BLaER1 treated with 17β-estradiol and CSF1 and Interleukin-3, amounts not matched to agents 10 nM and 100 nM (cell line): ENCODE data around the gene ASXL2.
"Not testable (repeated sequence)": the region's sequence is repeated elsewhere in the genome, so short reads cannot be mapped to it uniquely, and the experiment has no call there.

Experiments used
- H3K27ac ChIP-seq, 11 experiments: shearing (Covaris generic); formaldehyde crosslinking; 2 replicates each; pipeline ENCODE4 v1.8.1; 2022
- H3K27me3 ChIP-seq, 11 experiments: shearing (Covaris generic); formaldehyde crosslinking; 2 replicates each; pipeline ENCODE4 v1.8.1; 2022
- H3K36me3 ChIP-seq, 11 experiments: shearing (Covaris generic); formaldehyde crosslinking; 2 replicates each; pipeline ENCODE4 v1.8.1; 2022
- H3K4me1 ChIP-seq, 10 experiments: shearing (Covaris generic); formaldehyde crosslinking; 2 replicates each; pipeline ENCODE4 v1.8.1; 2022
- H3K4me2 ChIP-seq, 11 experiments: shearing (Covaris generic); formaldehyde crosslinking; 2 replicates each; pipeline ENCODE4 v1.8.1; 2022
- H3K4me3 ChIP-seq, 10 experiments: shearing (Covaris generic); formaldehyde crosslinking; 2 replicates each; pipeline ENCODE4 v1.8.1; 2022
- H3K9ac ChIP-seq, 11 experiments: shearing (Covaris generic); formaldehyde crosslinking; 2 replicates each; pipeline ENCODE4 v1.8.1; 2022
- H3K9me3 ChIP-seq, 11 experiments: shearing (Covaris generic); formaldehyde crosslinking; replicated peaks in 1 of 11; 2 replicates each; pipeline ENCODE4 v1.8.1; 2022
- H4K20me1 ChIP-seq, 11 experiments: shearing (Covaris generic); formaldehyde crosslinking; 2 replicates each; pipeline ENCODE4 v1.8.1; 2022
- Cebpa-rat ChIP-seq, 11 experiments: shearing (Covaris generic); IDR thresholded peaks; 2 replicates each; pipeline ENCODE4 v1.8.1; 2022

The ASXL2 gene

DNA sequence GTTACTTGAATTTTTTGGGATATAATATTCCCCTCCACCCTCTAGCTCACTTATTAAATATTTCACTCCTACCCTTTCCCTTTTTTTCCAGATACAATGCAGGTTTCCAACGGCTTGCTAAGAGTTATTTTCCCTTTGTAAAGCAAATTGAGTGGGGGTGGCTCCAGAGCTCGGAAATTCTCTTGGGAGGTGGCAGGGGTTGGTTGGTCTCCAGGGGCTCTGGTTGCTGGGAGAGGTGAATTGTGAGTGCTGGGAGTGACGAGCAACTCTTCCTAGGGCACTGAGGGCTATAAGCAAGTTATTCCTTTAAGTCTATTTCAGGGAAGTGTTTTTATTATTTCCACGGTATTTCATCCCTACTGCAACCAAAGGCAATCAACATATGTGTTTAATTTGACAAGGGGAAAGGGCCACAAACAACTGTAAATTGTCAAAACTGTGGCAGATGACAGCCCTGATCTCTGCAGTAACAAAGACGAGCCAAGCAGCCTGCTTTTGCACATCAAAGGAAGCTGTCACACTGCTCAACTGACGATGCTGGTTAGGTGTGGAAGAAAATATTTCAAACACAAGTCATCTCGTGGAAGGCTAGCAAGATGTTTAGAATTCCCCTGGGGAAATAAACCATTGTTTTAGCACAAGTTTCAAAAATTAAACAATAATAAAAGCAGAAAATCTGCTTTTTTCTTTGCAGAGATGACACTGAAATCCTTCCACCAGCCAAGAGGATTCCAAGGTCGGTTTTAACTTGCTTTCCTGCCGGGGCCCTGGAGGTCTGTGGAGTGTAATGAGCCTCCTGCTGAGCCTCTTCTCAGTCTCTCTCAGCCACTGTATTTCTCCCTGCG is 34.8 kb upstream of the ASXL2 start:
- Histone ChIP-seq H3K36me3 (no peaks in the 10 kb centered on the region), H3K4me1 (peaks cover 0 to 30% (median 19%) of the 10 kb centered on the region in 10 experiments; a peak in 13 of 20 replicates), H3K9ac (no peak overlapping the region), H3K4me2 (peak overlapping the region in 6 of 11 experiments; percentile 8 to 55 (median 35); a peak in 13 of 22 replicates), H4K20me1 (no peaks in the 10 kb centered on the region), H3K4me3 (no peak overlapping the region), H3K27ac (no peak overlapping the region), H3K27me3 (no peaks in the 10 kb centered on the region), H3K9me3 (peaks cover 0 to 17% (median 4%) of the 10 kb centered on the region in 11 experiments; a peak in 11 of 22 replicates)
- no peak for TF ChIP-seq Cebpa-rat (IDR thresholded peaks at IDR 0.05)

DNA sequence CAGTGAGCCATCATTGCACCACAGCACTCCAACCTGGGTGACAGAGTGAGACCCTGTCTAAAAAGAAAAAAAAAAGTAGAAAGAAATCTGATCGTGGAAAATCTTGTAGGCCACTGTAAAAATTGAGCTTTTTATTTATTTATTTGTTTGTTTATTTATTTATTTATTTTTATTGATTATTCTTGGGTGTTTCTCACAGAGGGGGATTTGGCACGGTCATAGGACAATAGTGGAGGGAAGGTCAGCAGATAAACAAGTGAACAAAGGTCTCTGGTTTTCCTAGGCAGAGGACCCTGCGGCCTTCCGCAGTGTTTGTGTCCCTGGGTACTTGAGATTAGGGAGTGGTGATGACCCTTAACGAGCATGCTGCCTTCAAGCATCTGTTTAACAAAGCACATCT is 31.3 kb upstream of the ASXL2 start:
- H3K4me2 ChIP-seq, H3K27me3 ChIP-seq, H3K9ac ChIP-seq, H4K20me1 ChIP-seq, H3K36me3 ChIP-seq, H3K4me3 ChIP-seq, H3K27ac ChIP-seq: not testable (repeated sequence)
- peaks cover 0 to 13% (median 7%) of the 10 kb centered on the region in 10 experiments; a peak in 10 of 20 replicates for H3K4me1 ChIP-seq
- H3K9me3 ChIP-seq = peaks cover 0 to 12% (median 3%) of the 10 kb centered on the region in 11 experiments; a peak in 5 of 22 replicates

DNA sequence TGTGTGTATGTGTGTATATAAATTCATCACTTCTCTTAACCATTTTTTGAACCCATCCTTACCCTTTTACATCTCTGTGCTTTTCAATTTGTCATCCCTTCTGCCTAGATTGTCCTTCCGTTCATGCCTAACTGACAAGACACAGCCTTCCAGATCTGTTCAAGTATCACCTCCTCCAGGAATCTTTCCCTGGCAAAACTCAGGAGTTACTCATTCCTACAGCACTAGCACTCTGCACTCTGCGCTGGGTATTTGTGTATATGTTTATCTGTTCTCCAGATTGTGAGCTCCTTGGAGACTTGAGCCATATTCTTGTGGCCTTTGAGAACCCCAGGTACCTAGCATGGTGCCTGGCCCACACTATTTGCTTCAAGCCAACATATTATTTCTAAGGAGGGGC is 26.8 kb upstream of the ASXL2 start:
- no peaks in the 10 kb centered on the region for H3K27me3 ChIP-seq
- H3K4me3 ChIP-seq = no peak overlapping the region
- H3K27ac ChIP-seq = no peak overlapping the region
- peaks cover 0 to 9% (median 0%) of the 10 kb centered on the region in 11 experiments; a peak in 3 of 22 replicates for H3K9me3 ChIP-seq
- no peak overlapping the region for H3K9ac ChIP-seq
- H4K20me1 ChIP-seq = no peaks in the 10 kb centered on the region
- no peaks in the 10 kb centered on the region for H3K4me1 ChIP-seq
- TF ChIP-seq Cebpa-rat (IDR thresholded peaks at IDR 0.05) = no peak
- H3K4me2 ChIP-seq = no peak overlapping the region
- H3K36me3 ChIP-seq = no peaks in the 10 kb centered on the region

DNA sequence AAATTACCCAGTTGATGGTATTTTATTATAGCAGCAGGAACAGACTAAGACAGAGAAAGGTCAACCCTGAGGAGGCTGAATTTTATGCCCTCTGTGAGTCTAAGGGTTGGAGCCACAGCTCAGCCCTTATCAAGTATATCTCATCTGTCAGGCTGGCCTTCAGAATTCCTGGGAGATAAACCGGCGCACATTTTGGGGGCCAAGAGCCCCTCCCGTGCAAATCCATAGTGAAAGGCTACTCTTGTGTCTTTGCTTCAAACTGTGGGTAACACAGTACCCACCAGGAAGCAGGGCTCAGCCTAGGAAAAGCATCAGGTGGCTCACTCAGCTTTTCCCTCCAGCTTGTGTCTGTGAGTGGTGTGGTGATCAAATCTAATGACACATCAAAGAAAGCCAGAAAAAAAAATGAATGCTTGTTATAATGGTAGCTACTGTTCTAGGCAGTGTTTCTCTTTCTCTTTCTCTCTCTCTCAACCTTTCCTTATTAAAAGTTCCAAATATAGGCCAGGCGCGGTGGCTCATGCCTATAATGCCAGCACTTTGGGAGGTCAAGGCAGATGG is 25.0 kb upstream of the ASXL2 start:
- no peak overlapping the region for H3K9ac ChIP-seq
- no peaks in the 10 kb centered on the region for H3K27me3 ChIP-seq

DNA sequence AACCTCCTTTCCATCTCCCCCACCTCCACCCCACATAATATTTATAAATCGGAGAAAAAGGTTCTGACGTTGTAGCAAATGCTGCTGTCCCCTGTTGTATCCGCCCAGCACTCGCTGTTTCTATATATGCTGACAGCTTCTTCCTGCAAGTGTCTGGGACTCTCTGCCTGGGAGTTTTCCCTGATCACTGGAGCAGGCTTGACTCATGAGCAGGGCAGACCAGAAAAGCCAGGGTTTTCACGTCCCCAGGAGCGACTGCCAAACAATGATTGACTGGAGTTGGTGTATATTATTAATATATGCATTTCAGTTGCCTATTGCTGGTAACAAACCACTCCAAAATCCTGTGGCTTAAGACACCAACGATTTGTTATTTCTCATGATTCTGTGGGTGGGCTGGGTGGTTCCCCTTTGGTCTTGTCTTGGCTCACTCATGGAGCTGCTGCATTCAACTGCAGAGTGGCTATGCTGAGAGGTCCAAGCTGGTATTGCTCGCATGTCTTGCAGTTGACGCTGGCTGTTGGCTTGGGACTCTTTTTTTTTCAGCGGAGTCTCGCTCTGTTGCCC is 21.2 kb upstream of the ASXL2 start:
- H3K9me3 ChIP-seq = peaks cover 0 to 9% (median 0%) of the 10 kb centered on the region in 11 experiments; a peak in 2 of 22 replicates
- no peak overlapping the region for H3K9ac ChIP-seq
- no peak overlapping the region for H3K4me3 ChIP-seq
- no peak overlapping the region for H3K4me2 ChIP-seq
- H3K4me1 ChIP-seq = peaks cover 0 to 10% (median 3%) of the 10 kb centered on the region in 10 experiments; a peak in 7 of 20 replicates
- H4K20me1 ChIP-seq = no peaks in the 10 kb centered on the region
- H3K36me3 ChIP-seq = no peaks in the 10 kb centered on the region
- H3K27me3 ChIP-seq = no peaks in the 10 kb centered on the region
- no peak overlapping the region for H3K27ac ChIP-seq
- no peak for TF ChIP-seq Cebpa-rat (IDR thresholded peaks at IDR 0.05)

More for the DNA sequence above, 25.0 kb upstream of the ASXL2 start:
- Histone ChIP-seq H3K4me3 (no peak overlapping the region), H3K9me3 (peaks cover 0 to 9% (median 0%) of the 10 kb centered on the region in 11 experiments; a peak in 2 of 22 replicates), H4K20me1 (no peaks in the 10 kb centered on the region), H3K36me3 (no peaks in the 10 kb centered on the region), H3K27ac (no peak overlapping the region), H3K4me1 (no peaks in the 10 kb centered on the region; a peak in 1 of 20 replicates), H3K4me2 (no peak overlapping the region)
- no peak for TF ChIP-seq Cebpa-rat (IDR thresholded peaks at IDR 0.05)

DNA sequence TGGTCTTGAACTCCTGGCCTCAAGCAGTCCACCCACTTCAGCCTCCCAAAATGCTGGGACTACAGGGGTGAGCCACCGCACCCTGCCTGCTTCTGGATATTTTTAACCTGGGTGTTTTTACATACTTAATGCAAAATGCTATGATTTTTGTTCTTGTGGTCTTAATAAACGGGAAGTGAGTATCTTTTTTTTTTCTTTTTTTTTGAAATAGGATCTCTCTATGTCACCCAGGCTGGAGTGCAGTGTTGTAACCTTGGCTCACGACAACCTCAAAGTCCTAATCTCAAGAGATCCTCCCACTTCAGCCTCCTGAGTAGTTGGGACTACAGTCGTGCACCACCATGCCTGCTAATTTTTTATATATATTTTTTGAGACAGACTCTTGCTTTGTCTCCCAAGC is 19.2 kb upstream of the ASXL2 start:
- peaks cover 0 to 10% (median 3%) of the 10 kb centered on the region in 10 experiments; a peak in 7 of 20 replicates for H3K4me1 ChIP-seq
- H3K9me3 ChIP-seq = peaks cover 0 to 8% (median 0%) of the 10 kb centered on the region in 11 experiments; a peak in 2 of 22 replicates
- no peaks in the 10 kb centered on the region for H3K27me3 ChIP-seq
- no peaks in the 10 kb centered on the region for H3K36me3 ChIP-seq
- TF ChIP-seq Cebpa-rat (IDR thresholded peaks at IDR 0.05) = no peak
- peak overlapping the region in 3 of 11 experiments; percentile 23 to 27 (median 25); a peak in 5 of 22 replicates for H3K27ac ChIP-seq
- H3K4me2 ChIP-seq = peak overlapping the region in 3 of 11 experiments; percentile 23 to 35 (median 24); a peak in 4 of 22 replicates
- H3K4me3 ChIP-seq = no peak overlapping the region
- no peaks in the 10 kb centered on the region for H4K20me1 ChIP-seq
- H3K9ac ChIP-seq = no peak overlapping the region

DNA sequence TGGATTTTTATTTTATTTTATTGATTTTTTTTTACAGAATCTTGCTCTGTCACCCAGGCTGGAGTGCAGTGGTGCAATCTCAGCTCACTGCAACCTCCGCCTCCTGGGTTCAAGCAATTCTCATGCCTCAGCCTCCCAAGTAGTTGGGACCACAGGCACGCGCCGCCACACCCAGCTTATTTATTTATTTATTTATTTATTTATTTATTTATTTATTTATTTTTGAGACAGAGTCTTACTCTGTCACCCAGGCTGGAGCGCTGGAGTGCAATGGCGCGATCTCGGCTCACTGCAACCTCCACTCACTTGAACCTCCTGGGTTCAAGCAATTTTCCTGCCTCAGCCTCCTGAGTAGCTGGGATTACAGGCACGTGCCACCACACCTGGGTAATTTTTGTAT is 18.0 kb upstream of the ASXL2 start:
- H3K9me3 ChIP-seq, H3K36me3 ChIP-seq, H4K20me1 ChIP-seq, H3K4me3 ChIP-seq, H3K27me3 ChIP-seq, H3K9ac ChIP-seq, H3K27ac ChIP-seq, H3K4me2 ChIP-seq: not testable (repeated sequence)
- peaks cover 0 to 10% (median 3%) of the 10 kb centered on the region in 10 experiments; a peak in 7 of 20 replicates for H3K4me1 ChIP-seq

DNA sequence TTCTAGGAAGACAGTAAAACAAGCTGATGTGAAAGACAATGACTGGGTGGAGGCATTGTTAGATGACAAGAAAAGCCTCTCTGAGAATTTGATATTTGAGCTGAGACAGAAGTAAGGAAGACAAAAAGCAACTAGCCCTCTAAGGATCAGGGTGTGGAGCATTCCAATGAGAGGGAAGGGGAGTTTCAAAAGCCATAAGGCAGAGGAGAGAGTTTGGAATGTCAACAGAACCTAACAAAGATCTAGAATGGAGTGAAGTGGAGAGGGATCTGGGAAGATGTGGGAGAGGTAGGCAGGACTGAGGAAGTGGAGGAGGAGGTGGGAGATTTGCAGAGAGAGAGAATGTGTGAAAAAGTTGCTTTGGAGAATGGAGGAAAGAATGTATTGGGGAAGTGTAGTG is 17.3 kb upstream of the ASXL2 start:
- H3K4me3 ChIP-seq = no peak overlapping the region
- H3K36me3 ChIP-seq = no peaks in the 10 kb centered on the region
- no peak overlapping the region for H3K4me2 ChIP-seq
- H3K9ac ChIP-seq = no peak overlapping the region
- no peaks in the 10 kb centered on the region for H3K27me3 ChIP-seq
- TF ChIP-seq Cebpa-rat (IDR thresholded peaks at IDR 0.05) = no peak
- H3K9me3 ChIP-seq = 0 out of 22 replicates have a peak, but pooled peaks cover 0 to 6% (median 0%) of the 10 kb centered on the region in 11 experiments
- peaks cover 0 to 10% (median 3%) of the 10 kb centered on the region in 10 experiments; a peak in 7 of 20 replicates for H3K4me1 ChIP-seq
- H4K20me1 ChIP-seq = no peaks in the 10 kb centered on the region
- no peak overlapping the region for H3K27ac ChIP-seq

DNA sequence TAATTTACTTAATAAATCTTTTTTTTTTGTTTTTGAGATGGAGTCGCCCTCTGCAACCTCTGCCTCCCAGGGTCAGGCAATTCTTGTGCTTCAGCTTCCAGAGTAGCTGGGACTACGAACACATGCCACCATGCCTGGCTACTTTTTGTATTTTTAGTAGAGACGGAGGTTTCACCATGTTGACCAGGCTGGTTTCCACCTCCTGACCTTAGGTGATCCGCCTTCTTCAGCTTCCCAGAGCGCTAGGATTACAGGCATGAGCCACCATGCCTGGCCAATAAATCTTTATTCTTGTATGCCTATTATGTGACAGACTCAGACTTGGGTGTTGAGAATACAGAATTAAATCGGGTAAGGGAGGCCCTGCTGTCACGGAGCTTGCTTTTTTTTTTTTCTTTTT is 16.7 kb upstream of the ASXL2 start:
- H3K9ac ChIP-seq = no peak overlapping the region
- no peak for TF ChIP-seq Cebpa-rat (IDR thresholded peaks at IDR 0.05)
- H3K9me3 ChIP-seq = 0 out of 22 replicates have a peak, but pooled peaks cover 0 to 6% (median 0%) of the 10 kb centered on the region in 11 experiments

More for the DNA sequence above, 16.7 kb upstream of the ASXL2 start:
- H3K27ac ChIP-seq = no peak overlapping the region
- H4K20me1 ChIP-seq = no peaks in the 10 kb centered on the region
- no peaks in the 10 kb centered on the region for H3K36me3 ChIP-seq
- H3K4me2 ChIP-seq = no peak overlapping the region
- H3K4me1 ChIP-seq = peaks cover 0 to 10% (median 3%) of the 10 kb centered on the region in 10 experiments; a peak in 7 of 20 replicates
- no peak overlapping the region for H3K4me3 ChIP-seq
- H3K27me3 ChIP-seq = no peaks in the 10 kb centered on the region
